ENCODE results near the gene ACOXL.
A peak's percentile ranks its signal among the peaks of the same experiment; 100 is the strongest.

The ACOXL gene

GRCh38 chr2:110720547-110720946 lies 11.8 kb upstream of the ACOXL start:
- DNase-seq, result no peak

GRCh38 chr2:110724820-110725219 lies 7.6 kb upstream of the ACOXL start:
- DNase-seq, result no peak

- DNase-seq, result no peak
Observed at GRCh38 chr2:110725370-110725769, 7.0 kb upstream of the ACOXL start.

- no peak for DNase-seq
Observed at GRCh38 chr2:110725859-110726258, 6.5 kb upstream of the ACOXL start.

GRCh38 chr2:110726285-110726684 lies 6.1 kb upstream of the ACOXL start:
- no peak for DNase-seq

GRCh38 chr2:110727923-110728322 lies 4.5 kb upstream of the ACOXL start:
- DNase-seq, result no peak

GRCh38 chr2:110729106-110729505 lies 3.3 kb upstream of the ACOXL start:
- DNase-seq, result no peak

- no peak for DNase-seq
Observed at GRCh38 chr2:110731064-110731463, 1.3 kb upstream of the ACOXL start.

GRCh38 chr2:110735366-110735765 lies 3.0 kb downstream of the ACOXL start:
- no peak for DNase-seq

- no peak for DNase-seq
Observed at GRCh38 chr2:110737783-110738182, 5.4 kb downstream of the ACOXL start.

- no peak for DNase-seq
Observed at GRCh38 chr2:110740747-110741349, 8.5 kb downstream of the ACOXL start.

- no peak for DNase-seq
Observed at GRCh38 chr2:110741491-110741980, 9.2 kb downstream of the ACOXL start.

- DNase-seq, result no peak
Observed at GRCh38 chr2:110742412-110742811, 10.0 kb downstream of the ACOXL start.

- no peak for DNase-seq
Observed at GRCh38 chr2:110743600-110743999, 11.2 kb downstream of the ACOXL start.

- DNase-seq, result no peak
Observed at GRCh38 chr2:110744429-110744828, 12.1 kb downstream of the ACOXL start.

GRCh38 chr2:110745048-110745447 lies 12.7 kb downstream of the ACOXL start:
- no peak for DNase-seq

GRCh38 chr2:110746586-110747521 lies 14.5 kb downstream of the ACOXL start:
- no peak for DNase-seq

GRCh38 chr2:110747522-110748488 lies 15.4 kb downstream of the ACOXL start:
- no peak for DNase-seq

GRCh38 chr2:110748489-110748867 lies 16.1 kb downstream of the ACOXL start:
- peak; percentile 35 for DNase-seq

- DNase-seq, result no peak
Observed at GRCh38 chr2:110751642-110752041, 19.3 kb downstream of the ACOXL start.

GRCh38 chr2:110752871-110753270 lies 20.5 kb downstream of the ACOXL start:
- no peak for DNase-seq

- no peak for DNase-seq
Observed at GRCh38 chr2:110755491-110756078, 23.2 kb downstream of the ACOXL start.

- DNase-seq, result no peak
Observed at GRCh38 chr2:110759411-110759810, 27.0 kb downstream of the ACOXL start.

All from CD4-positive, alpha-beta T cell treated with Interferon gamma for 1 hour (primary cell).